Activated CD8-positive, alpha-beta T cell treated with anti-CD3 and anti-CD28 coated beads, Interleukin-2, amount 10 ng/mL, durations not matched to agents 7 days and 5 days (primary cell): ENCODE results near the gene ADAMTS17. TPM values are rescaled to one million over a fixed set of nuclear protein-coding genes. Genes with fewer than 3 reads are reported as not detected.
A peak's percentile ranks its signal among the peaks of the same experiment; 100 is the strongest.
"Not testable (repeated sequence)": the region's sequence is repeated elsewhere in the genome, so short reads cannot be mapped to it uniquely, and the experiment has no call there.

Experiments
- ATAC-seq: fragments of 150-1000 bp; cut with Tn5 transposase; one replicate; pipeline ENCODE4 v1.10.0; 2021; ENCODE audit warnings: moderate library complexity
- CTCF ChIA-PET: fragments of 350-600 bp; sonication (Branson Sonifier 250); formaldehyde crosslinking; loops from one replicate; lab custom pipeline; 2021; ENCODE audit warnings: antibody characterized with exemption; lab: Charles Lee
- POLR2A ChIA-PET: fragments of 350-600 bp; sonication (Branson Sonifier 250); formaldehyde crosslinking; loops from one replicate; lab custom pipeline; 2021; ENCODE audit warnings: antibody characterized with exemption; lab: Charles Lee
- DNase-seq: peaks from one replicate; pipeline ENCODE4 v3.0.0-alpha.2; 2020
- H3K27ac Mint-ChIP-seq: one replicate; pipeline ENCODE4 v1.8.0; 2021; ENCODE audit warnings: mild to moderate bottlenecking, mixed read lengths
- H3K27me3 Mint-ChIP-seq: one replicate; pipeline ENCODE4 v1.8.0; 2021; ENCODE audit warnings: low read depth, mixed read lengths
- H3K36me3 Mint-ChIP-seq: one replicate; pipeline ENCODE4 v1.8.0; 2021; ENCODE audit warnings: low read depth, mixed read lengths
- H3K4me1 Mint-ChIP-seq: one replicate; pipeline ENCODE4 v1.8.0; 2021; ENCODE audit warnings: low read depth, mixed read lengths
- H3K4me3 Mint-ChIP-seq: one replicate; pipeline ENCODE4 v1.8.0; 2021; ENCODE audit warnings: mild to moderate bottlenecking, mixed read lengths
- H3K9me3 Mint-ChIP-seq: one replicate; pipeline ENCODE4 v1.8.0; 2022; ENCODE audit warnings: mixed read lengths; ENCODE audit not compliant: insufficient read depth
- total RNA-seq, 2 experiments: library from RNA; stranded (reverse); gene quantifications; one replicate each; pipeline ENCODE4 v1.2.3, GENCODE V29; 2021

Gene ADAMTS17
- total RNA-seq, 2 experiments from 2014 or later = 5.1 to 6.0 TPM

GRCh38 chr15:99932676-99933402 is 408.9 kb downstream of the ADAMTS17 start:
- Mint-ChIP-seq H3K4me1 (peaks cover 5% of the 10 kb centered on the region), H3K9me3 (no peaks in the 10 kb centered on the region), H3K27me3 (peaks cover 16% of the 10 kb centered on the region), H3K36me3 (no peaks in the 10 kb centered on the region), H3K27ac (no peak overlapping the region), H3K4me3 (no peak overlapping the region)
- ATAC-seq (no peak), DNase-seq (no peak)
- ChIA-PET CTCF (interaction anchor here (2.8 to 5.1 kb wide), 3 partner anchors 406 to 418 kb away, joined by 10 to 83 read pairs (median 14); no protein-coding TSS in a partner anchor), POLR2A (no interaction called here)

DNA sequence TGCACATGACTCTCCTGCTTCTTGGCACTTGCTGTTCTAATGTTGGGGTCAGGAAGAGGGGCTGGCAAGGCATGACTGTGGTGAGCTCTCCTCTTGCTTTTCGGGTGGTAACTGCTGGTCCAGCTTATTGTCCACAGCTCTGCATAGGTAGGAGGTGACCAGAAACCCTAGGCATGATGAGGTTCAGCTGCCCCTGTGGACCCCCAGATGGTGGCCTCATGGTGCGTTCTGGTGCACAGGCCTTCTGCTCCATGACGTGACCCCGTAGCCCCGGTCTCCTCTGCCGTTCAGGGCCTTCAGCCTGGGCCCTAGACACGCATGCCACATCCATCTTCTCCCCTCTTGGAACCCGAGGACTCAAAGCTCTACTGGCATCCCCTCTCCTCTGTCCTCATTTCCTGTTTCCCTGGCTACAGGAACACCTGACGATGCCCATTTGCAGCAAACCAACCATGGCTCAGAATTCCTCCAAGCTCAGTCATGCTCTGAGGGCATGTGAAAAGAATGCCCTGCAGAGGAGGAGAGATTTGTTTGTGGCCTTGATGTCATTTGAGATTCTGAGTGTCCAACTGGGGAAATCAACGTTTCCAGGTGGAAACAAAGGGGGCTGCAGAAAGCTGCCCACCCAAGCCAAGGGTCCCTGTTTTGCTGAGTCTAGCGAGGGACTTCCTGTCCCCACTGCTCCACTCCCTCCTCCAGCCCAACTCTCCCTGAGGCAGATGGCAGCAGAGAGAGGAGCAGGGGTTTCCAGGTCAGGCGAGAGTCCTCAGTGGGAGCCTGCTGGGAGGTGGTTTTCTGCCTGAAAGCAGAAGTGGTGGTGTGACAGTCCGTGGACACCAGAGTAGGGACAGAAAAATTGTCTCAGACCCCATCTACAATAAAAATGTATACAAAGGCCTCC is 409.8 kb downstream of the ADAMTS17 start:
- DNase-seq (no peak), ATAC-seq (no peak)
- POLR2A ChIA-PET = no interaction called here
- Mint-ChIP-seq H3K4me3 (no peak overlapping the region), H3K27ac (no peak overlapping the region), H3K36me3 (no peaks in the 10 kb centered on the region), H3K27me3 (peaks cover 16% of the 10 kb centered on the region), H3K4me1 (peaks cover 5% of the 10 kb centered on the region), H3K9me3 (no peaks in the 10 kb centered on the region)
- CTCF ChIA-PET = interaction anchor here (5.1 kb wide), 1 partner anchor 406 kb away, joined by 83 read pairs; no protein-coding TSS in a partner anchor

- CTCF ChIA-PET = interaction anchor here (3.1 to 5.1 kb wide), 2 partner anchors 408 to 420 kb away, joined by 20 to 83 read pairs; no protein-coding TSS in a partner anchor
- Mint-ChIP-seq H3K4me3 (no peak overlapping the region), H3K36me3 (no peaks in the 10 kb centered on the region), H3K27me3 (peaks cover 14% of the 10 kb centered on the region), H3K9me3 (no peaks in the 10 kb centered on the region), H3K4me1 (peaks cover 10% of the 10 kb centered on the region), H3K27ac (no peak overlapping the region)
- DNase-seq (no peak), ATAC-seq (no peak)
- POLR2A ChIA-PET = interaction anchor here (1.3 kb wide), 1 partner anchor 408 kb away, joined by 4 read pairs; no protein-coding TSS in a partner anchor
These were observed 411.1 kb downstream of the ADAMTS17 start for GRCh38 chr15:99930696-99931095.

- peak overlapping the region; percentile 1 for H3K4me3 Mint-ChIP-seq
- CTCF ChIA-PET = interaction anchor here (0.9 to 5.1 kb wide), 11 partner anchors 9 to 1079 kb away, joined by 3 to 83 read pairs (median 4); partner anchors contain the start of gene ADAMTS17
- no peak for ATAC-seq
- no peak overlapping the region for H3K27ac Mint-ChIP-seq
- POLR2A ChIA-PET = interaction anchor here (1.0 kb wide), 1 partner anchor 414 kb away, joined by 3 read pairs; no protein-coding TSS in a partner anchor
- peaks cover 18% of the 10 kb centered on the region for H3K27me3 Mint-ChIP-seq
- H3K36me3 Mint-ChIP-seq = no peaks in the 10 kb centered on the region
- no peaks in the 10 kb centered on the region for H3K9me3 Mint-ChIP-seq
- DNase-seq = no peak
- H3K4me1 Mint-ChIP-seq = peaks cover 11% of the 10 kb centered on the region
These were observed 412.5 kb downstream of the ADAMTS17 start for GRCh38 chr15:99929266-99929665.

- peak; percentile 89 for DNase-seq
- Mint-ChIP-seq H3K36me3 (no peaks in the 10 kb centered on the region), H3K9me3 (no peaks in the 10 kb centered on the region), H3K27ac (peak overlapping the region; percentile 80), H3K27me3 (peaks cover 26% of the 10 kb centered on the region), H3K4me1 (peaks cover 11% of the 10 kb centered on the region), H3K4me3 (peak overlapping the region; percentile 82)
- POLR2A ChIA-PET = interaction anchor here (0.6 to 1.0 kb wide), 2 partner anchors 274 to 415 kb away, joined by 3 read pairs; no protein-coding TSS in a partner anchor
- peak; percentile 95 for ATAC-seq
- CTCF ChIA-PET = interaction anchor here (0.6 to 5.1 kb wide), 13 partner anchors 10 to 1080 kb away, joined by 3 to 83 read pairs (median 4); partner anchors contain the start of gene ADAMTS17
These were observed 413.3 kb downstream of the ADAMTS17 start for GRCh38 chr15:99928429-99928981.

DNA sequence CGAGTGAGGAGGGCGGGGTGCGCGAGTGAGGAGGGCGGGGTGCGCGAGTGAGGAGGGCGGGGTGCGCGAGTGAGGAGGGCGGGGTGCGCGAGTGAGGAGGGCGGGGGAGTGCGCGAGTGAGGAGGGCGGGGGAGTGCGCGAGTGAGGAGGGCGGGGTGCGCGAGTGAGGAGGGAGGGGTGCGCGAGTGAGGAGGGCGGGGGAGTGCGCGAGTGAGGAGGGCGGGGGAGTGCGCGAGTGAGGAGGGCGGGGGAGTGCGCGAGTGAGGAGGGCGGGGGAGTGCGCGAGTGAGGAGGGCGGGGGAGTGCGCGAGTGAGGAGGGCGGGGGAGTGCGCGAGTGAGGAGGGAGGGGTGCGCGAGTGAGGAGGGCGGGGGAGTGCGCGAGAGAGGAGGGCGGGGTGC is 415.2 kb downstream of the ADAMTS17 start:
- not testable (repeated sequence) for H3K36me3 Mint-ChIP-seq, H3K4me3 Mint-ChIP-seq, H3K9me3 Mint-ChIP-seq, ATAC-seq, H3K27ac Mint-ChIP-seq
- H3K4me1 Mint-ChIP-seq = peaks cover 11% of the 10 kb centered on the region
- H3K27me3 Mint-ChIP-seq = peaks cover 38% of the 10 kb centered on the region
- ChIA-PET CTCF (interaction anchor here (1.1 to 2.5 kb wide), 4 partner anchors 19 to 424 kb away, joined by 3 to 16 read pairs (median 8); no protein-coding TSS in a partner anchor), POLR2A (interaction anchor here (0.5 kb wide), 1 partner anchor 940 kb away, joined by 3 read pairs; no protein-coding TSS in a partner anchor)
- peak; percentile 35 for DNase-seq

DNA sequence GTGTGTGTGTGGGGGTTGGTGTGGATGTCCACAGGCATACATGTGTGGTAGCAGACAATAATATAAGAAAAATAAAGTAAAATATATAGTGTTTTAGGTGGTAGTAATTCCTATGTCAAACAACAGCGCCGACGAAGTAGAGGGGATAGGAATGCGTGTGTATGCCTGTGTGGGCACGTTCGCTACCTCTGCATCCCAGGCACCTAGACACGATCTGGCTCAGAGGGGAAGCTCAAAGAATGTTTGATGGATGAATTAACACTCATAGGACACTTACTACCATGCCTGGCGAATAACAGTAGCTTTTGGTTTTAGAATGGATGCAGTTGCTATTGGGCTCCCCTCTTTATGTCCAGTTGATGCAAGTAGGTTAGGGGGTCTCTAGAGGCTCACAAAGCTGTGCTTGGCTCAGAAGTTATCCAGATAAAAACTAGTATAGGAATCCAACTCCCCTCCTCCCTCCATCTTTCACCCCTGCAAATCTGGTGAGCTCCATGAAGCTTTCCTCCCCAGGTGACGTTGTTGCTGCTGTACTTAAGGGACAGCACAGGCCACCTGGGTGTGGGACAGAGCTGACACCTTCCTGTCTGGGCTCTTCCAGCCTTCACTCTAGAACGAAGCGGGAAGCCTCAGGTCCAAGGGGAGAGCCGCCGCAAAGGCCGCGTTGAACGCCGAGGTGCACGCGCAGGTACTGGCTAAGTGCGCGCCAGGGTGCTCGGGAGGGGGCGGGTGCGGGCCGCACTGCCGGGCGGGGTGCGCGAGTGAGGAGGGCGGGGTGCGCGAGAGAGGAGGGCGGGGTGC is 415.9 kb downstream of the ADAMTS17 start:
- CTCF ChIA-PET = interaction anchor here (1.1 to 2.5 kb wide), 4 partner anchors 20 to 424 kb away, joined by 3 to 16 read pairs (median 8); no protein-coding TSS in a partner anchor
- peak; percentile 81 for ATAC-seq
- H3K27ac Mint-ChIP-seq = peak overlapping the region; percentile 75

DNA sequence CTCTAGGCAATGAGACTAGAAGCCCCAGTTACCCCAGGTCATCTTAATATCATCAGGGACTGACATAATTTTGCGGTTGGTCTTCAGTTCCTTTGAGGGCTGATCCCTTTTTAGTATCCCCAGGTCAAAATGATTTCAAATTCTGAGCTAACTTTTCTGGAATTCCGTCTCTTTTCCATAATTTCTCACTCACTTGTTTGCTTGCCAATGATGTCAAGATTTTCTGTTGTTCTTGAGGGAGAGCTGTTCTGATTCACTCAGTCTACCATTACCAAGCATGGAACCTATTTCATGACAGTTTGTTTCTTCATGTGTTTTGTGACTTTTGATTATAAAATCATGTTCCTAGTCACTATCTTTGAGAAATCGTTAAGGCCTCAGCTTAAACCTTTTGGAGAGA is 418.1 kb downstream of the ADAMTS17 start:
- CTCF ChIA-PET = interaction anchor here (1.1 to 1.7 kb wide), 2 partner anchors 11 to 426 kb away, joined by 5 to 6 read pairs; no protein-coding TSS in a partner anchor
- ATAC-seq = no peak
- DNase-seq = no peak
- H3K4me1 Mint-ChIP-seq = peaks cover 8% of the 10 kb centered on the region
- H3K36me3 Mint-ChIP-seq = no peaks in the 10 kb centered on the region
- no peak overlapping the region for H3K27ac Mint-ChIP-seq
- no peaks in the 10 kb centered on the region for H3K9me3 Mint-ChIP-seq
- peaks cover 38% of the 10 kb centered on the region for H3K27me3 Mint-ChIP-seq
- H3K4me3 Mint-ChIP-seq = no peak overlapping the region
- POLR2A ChIA-PET = no interaction called here

More for the DNA sequence above, 415.9 kb downstream of the ADAMTS17 start:
- POLR2A ChIA-PET = interaction anchor here (0.5 kb wide), 1 partner anchor 941 kb away, joined by 3 read pairs; no protein-coding TSS in a partner anchor
- Mint-ChIP-seq H3K36me3 (no peaks in the 10 kb centered on the region), H3K27me3 (peaks cover 43% of the 10 kb centered on the region), H3K4me1 (peaks cover 11% of the 10 kb centered on the region), H3K4me3 (peak overlapping the region; percentile 81), H3K9me3 (no peaks in the 10 kb centered on the region)
- DNase-seq = peak; percentile 82
